K562 (cell line): ENCODE measurements around the gene EEF1A1. TPM values are rescaled to one million over a fixed set of nuclear protein-coding genes. Genes with fewer than 3 reads are reported as not detected.

Experiments
- ATAC-seq: fragments of 200-7000 bp; cut with Tn5 transposase; 3 replicates; pipeline ENCODE4 v1.9.1; 2020; ENCODE audit warnings: moderate library complexity
- BruUV-seq: library from RNA; stranded (reverse); fragments of 400-500 nt; replicated peaks from 2 replicates; lab custom pipeline; 2021; lab: Mats Ljungman, UMichigan
- CTCF ChIA-PET: fragments of 300-600 bp; formaldehyde crosslinking; extraction: SDS; loops from one replicate; lab custom pipeline; 2021; ENCODE audit warnings: low intra/inter-chr PET ratio; lab: Yijun Ruan, JAX
- POLR2A ChIA-PET: fragments of 300-600, 350-650 bp; sonication (Branson Sonifier 250); formaldehyde crosslinking; extraction: SDS; loops from one replicate; lab custom pipeline; 2021; ENCODE audit warnings: antibody characterized with exemption, inconsistent platforms; lab: Yijun Ruan, JAX
- DNase-seq, 4 experiments: peaks; one replicate each; pipeline versions ENCODE4 v3.0.0 to v3.0.0-alpha.2; 2011 to 2018; ENCODE audit warnings: low spot score in 3 of 4, mixed read lengths in 3 of 4; ENCODE audit errors: extremely low read depth in 1 of 4
- FAIRE-seq: peaks from 2 replicates; lab custom pipeline; 2011; peaks lifted over from hg19 to GRCh38; lab: Jason Lieb, UNC
- H2AFZ ChIP-seq: 2 replicates; pipeline ENCODE4 v1.6.0; 2011; ENCODE audit warnings: low read depth, low read length, control low read depth, inconsistent platforms
- H3K27ac ChIP-seq: fragments of 200-600 bp; 3 replicates; pipeline ENCODE4 v1.8.0; 2011; ENCODE audit warnings: low read depth, mild to moderate bottlenecking, control low read depth, inconsistent platforms, low read length, moderate library complexity, mixed read lengths; ENCODE audit errors: extremely low read depth
- H3K27me3 ChIP-seq, 2 experiments: fragments of 300-600 bp in 1 of 2; 2 replicates in 1 of 2; 3 replicates in 1 of 2; pipeline versions ENCODE4 v1.6.0 to v1.8.0; 2011; ENCODE audit warnings: inconsistent platforms in 2 of 2, low read length in 2 of 2, mild to moderate bottlenecking in 1 of 2, mixed read lengths in 1 of 2, moderate library complexity in 1 of 2; ENCODE audit not compliant: control insufficient read depth in 2 of 2, insufficient read depth in 2 of 2
- H3K36me3 ChIP-seq: fragments of 300-600 bp; 3 replicates; pipeline ENCODE4 v1.8.0; 2011; ENCODE audit warnings: mild to moderate bottlenecking, low read length, inconsistent platforms; ENCODE audit not compliant: control insufficient read depth, insufficient read depth
- H3K4me1 ChIP-seq, 2 experiments: fragments of 200-600 bp in 1 of 2; replicated peaks in 1 of 2; 2 replicates in 1 of 2; 3 replicates in 1 of 2; pipeline versions ENCODE4 v1.5.1 to v1.8.0; 2011; ENCODE audit warnings: inconsistent platforms in 2 of 2, low read length in 2 of 2, mild to moderate bottlenecking in 1 of 2, mixed read lengths in 1 of 2, moderate library complexity in 1 of 2; ENCODE audit not compliant: control insufficient read depth in 2 of 2, insufficient read depth in 2 of 2
- H3K4me2 ChIP-seq: 2 replicates; pipeline ENCODE4 v1.6.1; 2011; ENCODE audit warnings: low read length, control low read depth, inconsistent platforms, mixed read lengths; ENCODE audit not compliant: insufficient read depth
- H3K4me3 ChIP-seq: fragments of 200-600 bp; sonication (generic), shearing (Covaris generic); 2 replicates; pipeline ENCODE4 v1.5.1; 2016; ENCODE audit warnings: control low read depth, inconsistent platforms
- H3K79me2 ChIP-seq: fragments of 200-600 bp; 3 replicates; pipeline ENCODE4 v1.8.0; 2011; ENCODE audit warnings: low read length, inconsistent platforms; ENCODE audit not compliant: control insufficient read depth, insufficient read depth
- H3K9ac ChIP-seq, 2 experiments: 2 replicates each; pipeline versions ENCODE4 v1.6.0 to v1.6.1; 2011; ENCODE audit warnings: low read depth in 2 of 2, low read length in 2 of 2, control low read depth in 1 of 2, inconsistent platforms in 1 of 2, mild to moderate bottlenecking in 1 of 2, mixed read lengths in 1 of 2; ENCODE audit not compliant: insufficient read depth in 1 of 2
- H3K9me1 ChIP-seq: one replicate; pipeline ENCODE4 v1.6.0; 2011; ENCODE audit warnings: inconsistent platforms, mild to moderate bottlenecking, low read length, moderate library complexity; ENCODE audit not compliant: control insufficient read depth, insufficient read depth
- H3K9me3 ChIP-seq: replicated peaks from 2 replicates; pipeline ENCODE4 v1.5.1; 2011; ENCODE audit warnings: low read depth, low read length, inconsistent platforms; ENCODE audit not compliant: control insufficient read depth, insufficient read depth
- H4K20me1 ChIP-seq: replicated peaks from 2 replicates; pipeline ENCODE4 v1.6.1; 2011; ENCODE audit warnings: low read length, inconsistent platforms, mixed read lengths; ENCODE audit not compliant: control insufficient read depth, insufficient read depth
- CEBPB ChIP-seq: fragments of 450-650 bp; IDR thresholded peaks from 2 replicates; pipeline ENCODE4 v1.6.1; 2016; ENCODE audit warnings: missing genetic modification characterization, missing compliant biosample characterization
- CHD2 ChIP-seq: IDR thresholded peaks from 2 replicates; pipeline ENCODE4 v1.6.1; 2011; ENCODE audit warnings: low read depth, low read length
- ETS2 ChIP-seq: IDR thresholded peaks from 2 replicates; pipeline ENCODE4 v1.6.1; 2016; ENCODE audit warnings: borderline replicate concordance, missing genetic modification characterization, mild to moderate bottlenecking, moderate library complexity, missing compliant biosample characterization; ENCODE audit not compliant: poor library complexity, severe bottlenecking
- HDAC1 ChIP-seq, 2 experiments: fragments of 450-650 bp; IDR thresholded peaks; 2 replicates each; pipeline ENCODE4 v1.6.1; 2016 to 2017; ENCODE audit warnings: inconsistent platforms in 1 of 2, mild to moderate bottlenecking in 1 of 2, moderate library complexity in 1 of 2
- MAFF ChIP-seq: IDR thresholded peaks from 2 replicates; pipeline ENCODE4 v1.6.1; 2012; ENCODE audit warnings: low read length, improper control_type of control experiment
- ZNF324 ChIP-seq: fragments of 250-450 bp; sonication (Bioruptor Pico); IDR thresholded peaks from 2 replicates; pipeline ENCODE4 v1.4.0; 2020; ENCODE audit warnings: mild to moderate bottlenecking
- ZNF696 ChIP-seq: fragments of 250-450 bp; sonication (Bioruptor Pico); conservative IDR thresholded peaks from 2 replicates; pipeline ENCODE4 v1.4.0; 2020; ENCODE audit warnings: mild to moderate bottlenecking, moderate library complexity
- WGBS: fragments of 100-300 bp; shearing (Covaris generic); methylation state at CpG from one replicate; pipeline ENCODE4 v1.1.6; 2016; ENCODE audit warnings: low coverage, mixed read lengths; ENCODE audit not compliant: insufficient coverage; ENCODE audit errors: missing lambda C conversion rate; 5-methylcytosine and 5-hydroxymethylcytosine counted together
- in situ Hi-C: fragments of 300-500 bp; cut with MboI; formaldehyde crosslinking; loops from 4 replicates; pipeline ENCODE4 v1.15.0; 2018; ENCODE audit warnings: inconsistent platforms, mixed read lengths
- intact Hi-C: fragments of 100-400 bp; cut with micrococcal nuclease; formaldehyde crosslinking; loops from 2 replicates; pipeline ENCODE4 v1.14.2; 2022
- polyA plus RNA-seq, 8 experiments: library from polyadenylated mRNA; depleted of rRNA in 4 of 8; stranded (reverse) in 5 of 8; unstranded in 3 of 8; fragments of >200 nt; fragmentation: Nextera tagmentation in 2 of 8; fragmentation: Illumina TruSeq in 1 of 8; extraction: Ambion mirVana in 2 of 8; extraction: Trizol in 1 of 8; gene quantifications; 2 replicates each; pipeline versions ENCODE4 v1.2.1 to v1.2.3, GENCODE V29; 2011 to 2014; ENCODE audit warnings: inconsistent platforms in 1 of 8, missing spikeins in 1 of 8
- total RNA-seq, 7 experiments: library from RNA; depleted of rRNA in 6 of 7; stranded (reverse); fragments of >200 nt in 6 of 7; fragmentation: Illumina TruSeq in 2 of 7; extraction: Trizol in 2 of 7; gene quantifications; 2 replicates each; pipeline versions ENCODE4 v1.2.1 to v1.2.3, GENCODE V29; 2011 to 2021; ENCODE audit warnings: low replicate concordance in 1 of 7
- TF ChIP-seq, protein P1 (sequence below): fragments of 450-650 bp; IDR thresholded peaks from 2 replicates; pipeline ENCODE4 v1.6.1; 2018; ENCODE audit not compliant: partially characterized antibody
- TF ChIP-seq, protein P2 (sequence below): fragments of 250-450 bp; sonication (Bioruptor Pico); IDR thresholded peaks from 2 replicates; pipeline ENCODE4 v1.4.0; 2020; ENCODE audit warnings: mild to moderate bottlenecking, moderate library complexity

Gene EEF1A1
- total and polyA plus RNA-seq, 9 of the 15 experiments (the other 6 are each of a cell fraction or from before 2014, with no cell fraction given), result 6,453 to 17,323 (median 11,082) TPM

DNA sequence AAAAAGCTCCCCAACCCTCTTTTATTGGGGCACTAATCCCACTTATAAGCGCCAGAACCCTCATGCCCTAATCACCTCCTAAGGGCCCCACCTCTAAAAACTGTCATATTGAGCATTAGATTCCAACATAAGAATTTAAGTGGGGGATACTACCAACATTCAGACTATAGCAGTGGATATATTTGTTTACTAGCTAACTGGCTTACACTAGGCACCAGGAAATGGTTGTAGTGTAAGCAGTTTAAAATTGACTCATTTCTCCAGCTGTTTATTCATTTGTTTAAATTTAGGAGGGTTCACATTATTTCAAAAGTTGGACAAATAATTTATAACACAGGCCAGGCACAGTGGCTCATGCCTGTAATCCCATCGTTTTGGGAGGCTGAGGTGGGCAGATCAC lies 36.4 kb downstream of the EEF1A1 start (continued):
- TF ChIP-seq ETS2 (tag), result no peak
- no peak for TF ChIP-seq ZNF696 (CRISPR knock-in tag)
- TF ChIP-seq CHD2, result no peak
- no peak for TF ChIP-seq MAFF
- TF ChIP-seq, protein P1, sequence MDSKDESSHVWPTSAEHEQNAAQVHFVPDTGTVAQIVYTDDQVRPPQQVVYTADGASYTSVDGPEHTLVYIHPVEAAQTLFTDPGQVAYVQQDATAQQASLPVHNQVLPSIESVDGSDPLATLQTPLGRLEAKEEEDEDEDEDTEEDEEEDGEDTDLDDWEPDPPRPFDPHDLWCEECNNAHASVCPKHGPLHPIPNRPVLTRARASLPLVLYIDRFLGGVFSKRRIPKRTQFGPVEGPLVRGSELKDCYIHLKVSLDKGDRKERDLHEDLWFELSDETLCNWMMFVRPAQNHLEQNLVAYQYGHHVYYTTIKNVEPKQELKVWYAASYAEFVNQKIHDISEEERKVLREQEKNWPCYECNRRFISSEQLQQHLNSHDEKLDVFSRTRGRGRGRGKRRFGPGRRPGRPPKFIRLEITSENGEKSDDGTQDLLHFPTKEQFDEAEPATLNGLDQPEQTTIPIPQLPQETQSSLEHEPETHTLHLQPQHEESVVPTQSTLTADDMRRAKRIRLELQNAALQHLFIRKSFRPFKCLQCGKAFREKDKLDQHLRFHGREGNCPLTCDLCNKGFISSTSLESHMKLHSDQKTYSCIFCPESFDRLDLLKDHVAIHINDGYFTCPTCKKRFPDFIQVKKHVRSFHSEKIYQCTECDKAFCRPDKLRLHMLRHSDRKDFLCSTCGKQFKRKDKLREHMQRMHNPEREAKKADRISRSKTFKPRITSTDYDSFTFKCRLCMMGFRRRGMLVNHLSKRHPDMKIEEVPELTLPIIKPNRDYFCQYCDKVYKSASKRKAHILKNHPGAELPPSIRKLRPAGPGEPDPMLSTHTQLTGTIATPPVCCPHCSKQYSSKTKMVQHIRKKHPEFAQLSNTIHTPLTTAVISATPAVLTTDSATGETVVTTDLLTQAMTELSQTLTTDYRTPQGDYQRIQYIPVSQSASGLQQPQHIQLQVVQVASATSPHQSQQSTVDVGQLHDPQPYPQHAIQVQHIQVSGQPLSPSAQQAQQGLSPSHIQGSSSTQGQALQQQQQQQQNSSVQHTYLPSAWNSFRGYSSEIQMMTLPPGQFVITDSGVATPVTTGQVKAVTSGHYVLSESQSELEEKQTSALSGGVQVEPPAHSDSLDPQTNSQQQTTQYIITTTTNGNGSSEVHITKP, result no peak

DNA sequence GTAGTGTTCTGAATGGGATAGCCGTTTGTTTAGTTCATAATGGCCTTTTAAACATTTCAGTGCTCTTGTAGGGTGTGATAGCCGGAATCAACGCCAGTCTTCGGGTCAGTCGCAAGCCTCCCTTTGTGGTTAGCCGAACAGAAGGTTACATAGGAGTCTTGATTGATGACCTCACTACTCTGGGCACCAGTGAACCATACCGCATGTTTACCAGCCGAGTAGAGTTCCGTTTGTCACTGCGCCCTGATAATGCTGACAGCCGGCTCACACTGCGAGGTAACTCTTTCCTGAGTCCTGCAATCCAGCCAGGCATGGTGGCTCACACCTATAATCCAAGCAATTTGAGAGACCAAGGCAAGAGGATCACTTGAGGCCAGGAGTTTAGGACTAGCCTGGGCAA lies 38.9 kb downstream of the EEF1A1 start:
- Histone ChIP-seq H3K4me1 (no peaks in the 10 kb centered on the region; a peak in 1 of 5 replicates), H3K4me2 (no peak overlapping the region), H3K79me2 (no peaks in the 10 kb centered on the region), H4K20me1 (no peaks in the 10 kb centered on the region), H3K9me3 (no peaks in the 10 kb centered on the region), H3K27me3 (no peaks in the 10 kb centered on the region), H3K9ac (no peak overlapping the region)
- in situ Hi-C loops, result no loop called here
- WGBS, result 95% methylated on average over 12 of the region's 12 CpGs
- ATAC-seq, result no peak
- CTCF ChIA-PET, result no interaction called here
- no peak for DNase-seq
- no TSS peak for BruUV-seq
- TF ChIP-seq ZNF324 (no peak), CEBPB (tag) (no peak), HDAC1 (IDR thresholded peaks at IDR 0.05) (no peak)
- TF ChIP-seq, protein P2, sequence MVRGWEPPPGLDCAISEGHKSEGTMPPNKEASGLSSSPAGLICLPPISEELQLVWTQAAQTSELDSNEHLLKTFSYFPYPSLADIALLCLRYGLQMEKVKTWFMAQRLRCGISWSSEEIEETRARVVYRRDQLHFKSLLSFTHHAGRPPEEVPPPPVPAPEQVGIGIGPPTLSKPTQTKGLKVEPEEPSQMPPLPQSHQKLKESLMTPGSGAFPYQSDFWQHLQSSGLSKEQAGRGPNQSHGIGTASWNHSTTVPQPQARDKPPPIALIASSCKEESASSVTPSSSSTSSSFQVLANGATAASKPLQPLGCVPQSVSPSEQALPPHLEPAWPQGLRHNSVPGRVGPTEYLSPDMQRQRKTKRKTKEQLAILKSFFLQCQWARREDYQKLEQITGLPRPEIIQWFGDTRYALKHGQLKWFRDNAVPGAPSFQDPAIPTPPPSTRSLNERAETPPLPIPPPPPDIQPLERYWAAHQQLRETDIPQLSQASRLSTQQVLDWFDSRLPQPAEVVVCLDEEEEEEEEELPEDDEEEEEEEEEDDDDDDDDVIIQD (CRISPR knock-in tag), result no peak
- TF ChIP-seq, all 486 proteins: peak for 0
- POLR2A ChIA-PET, result interaction anchor here (1.2 to 1.4 kb wide), 2 partner anchors 15 to 20 kb away, joined by 3 to 7 read pairs; partner anchors contain the start of gene MTO1
- Histone ChIP-seq H3K27ac (no peak overlapping the region), H3K36me3 (peaks cover 80% of the 10 kb centered on the region), H3K9me1 (no peaks in the 10 kb centered on the region), H3K4me3 (no peak overlapping the region), H2AFZ (no peak overlapping the region)
- no peak for FAIRE-seq
- intact Hi-C loops, result no loop called here
